Activated CD4-positive, alpha-beta T cell treated with anti-CD3 and anti-CD28 coated beads, Interleukin-10, Interleukin-2, amounts not matched to agents 100 ng/mL and 50 ng/mL, durations not matched to agents 16 hours and 8 hours (primary cell): Measurements from ENCODE around the gene PCDHGB5.
"Not testable (repeated sequence)": the region's sequence is repeated elsewhere in the genome, so short reads cannot be mapped to it uniquely, and the experiment has no call there.

Experiments used
- DNase-seq: peaks from one replicate; pipeline ENCODE4 v3.0.0-alpha.2; 2020

The PCDHGB5 gene

GRCh38 chr5:141382469-141383294 lies 15.1 kb upstream of the PCDHGB5 start, which contains the start of gene PCDHGA7:
PCDHGA7 (plus strand) TSS chr5:141382742; CDS start chr5:141382900, 158 bp downstream.
- no peak for DNase-seq

DNA sequence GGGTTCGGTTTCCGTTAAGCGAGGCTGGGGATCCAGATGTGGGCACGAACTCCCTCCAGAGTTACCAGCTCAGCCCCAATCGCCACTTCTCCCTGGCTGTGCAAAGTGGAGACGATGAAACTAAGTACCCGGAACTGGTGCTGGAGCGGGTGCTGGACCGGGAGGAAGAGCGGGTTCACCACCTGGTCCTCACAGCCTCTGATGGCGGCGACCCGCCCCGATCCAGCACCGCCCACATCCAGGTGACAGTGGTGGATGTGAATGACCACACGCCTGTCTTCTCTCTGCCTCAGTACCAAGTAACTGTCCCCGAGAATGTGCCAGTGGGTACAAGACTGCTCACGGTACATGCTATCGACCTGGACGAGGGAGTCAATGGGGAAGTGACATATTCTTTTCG lies 14.4 kb upstream of the PCDHGB5 start:
- no peak for DNase-seq

GRCh38 chr5:141384471-141385267 lies 13.1 kb upstream of the PCDHGB5 start:
- no peak for DNase-seq

GRCh38 chr5:141387557-141388311 lies 10.0 kb upstream of the PCDHGB5 start, which contains the start of gene PCDHGB4:
PCDHGB4 (plus strand) TSS chr5:141387698; CDS start chr5:141387885, 187 bp downstream.
- peak; percentile 40 for DNase-seq

DNA sequence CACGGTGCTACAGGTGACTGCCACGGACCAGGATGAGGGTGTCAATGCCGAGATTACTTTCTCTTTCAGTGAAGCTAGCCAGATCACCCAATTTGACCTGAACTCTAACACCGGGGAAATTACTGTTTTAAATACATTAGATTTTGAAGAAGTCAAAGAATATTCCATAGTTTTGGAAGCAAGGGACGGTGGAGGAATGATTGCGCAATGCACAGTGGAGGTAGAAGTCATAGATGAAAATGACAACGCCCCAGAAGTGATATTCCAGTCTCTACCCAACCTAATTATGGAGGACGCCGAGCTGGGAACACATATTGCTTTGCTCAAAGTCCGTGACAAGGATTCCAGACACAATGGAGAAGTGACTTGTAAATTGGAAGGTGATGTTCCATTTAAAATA lies 9.1 kb upstream of the PCDHGB5 start:
- no peak for DNase-seq

- no peak for DNase-seq
Measured at GRCh38 chr5:141389153-141390042, 8.3 kb upstream of the PCDHGB5 start.

GRCh38 chr5:141392429-141393198 lies 5.1 kb upstream of the PCDHGB5 start, which contains the start of gene PCDHGA8:
PCDHGA8 (plus strand) TSS chr5:141392633; CDS start chr5:141392814, 181 bp downstream.
- no peak for DNase-seq

- no peak for DNase-seq
Measured at GRCh38 chr5:141393267-141393666, 4.5 kb upstream of the PCDHGB5 start.

DNA sequence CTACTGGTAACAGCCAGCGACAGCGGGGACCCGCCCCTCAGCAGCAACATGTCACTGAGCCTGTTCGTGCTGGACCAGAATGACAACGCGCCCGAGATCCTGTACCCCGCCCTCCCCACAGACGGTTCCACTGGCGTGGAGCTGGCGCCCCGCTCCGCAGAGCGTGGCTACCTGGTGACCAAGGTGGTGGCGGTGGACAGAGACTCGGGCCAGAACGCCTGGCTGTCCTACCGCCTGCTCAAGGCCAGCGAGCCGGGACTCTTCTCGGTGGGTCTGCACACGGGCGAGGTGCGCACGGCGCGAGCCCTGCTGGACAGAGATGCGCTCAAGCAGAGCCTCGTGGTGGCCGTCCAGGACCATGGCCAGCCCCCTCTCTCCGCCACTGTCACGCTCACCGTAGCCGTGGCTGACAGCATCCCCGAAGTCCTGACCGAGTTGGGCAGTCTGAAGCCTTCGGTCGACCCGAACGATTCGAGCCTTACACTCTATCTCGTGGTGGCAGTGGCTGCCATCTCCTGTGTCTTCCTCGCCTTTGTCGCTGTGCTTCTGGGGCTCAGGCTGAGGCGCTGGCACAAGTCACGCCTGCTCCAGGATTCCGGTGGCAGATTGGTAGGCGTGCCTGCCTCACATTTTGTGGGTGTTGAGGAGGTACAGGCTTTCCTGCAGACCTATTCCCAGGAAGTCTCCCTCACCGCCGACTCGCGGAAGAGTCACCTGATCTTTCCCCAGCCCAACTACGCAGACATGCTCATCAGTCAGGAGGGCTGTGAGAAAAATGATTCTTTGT lies 3.2 kb upstream of the PCDHGB5 start:
- not testable (repeated sequence) for DNase-seq

- DNase-seq, result no peak
Measured at GRCh38 chr5:141398608-141399007, 861 bp downstream of the PCDHGB5 start.

- DNase-seq, result no peak
Measured at GRCh38 chr5:141399555-141400258, 2.0 kb downstream of the PCDHGB5 start.

DNA sequence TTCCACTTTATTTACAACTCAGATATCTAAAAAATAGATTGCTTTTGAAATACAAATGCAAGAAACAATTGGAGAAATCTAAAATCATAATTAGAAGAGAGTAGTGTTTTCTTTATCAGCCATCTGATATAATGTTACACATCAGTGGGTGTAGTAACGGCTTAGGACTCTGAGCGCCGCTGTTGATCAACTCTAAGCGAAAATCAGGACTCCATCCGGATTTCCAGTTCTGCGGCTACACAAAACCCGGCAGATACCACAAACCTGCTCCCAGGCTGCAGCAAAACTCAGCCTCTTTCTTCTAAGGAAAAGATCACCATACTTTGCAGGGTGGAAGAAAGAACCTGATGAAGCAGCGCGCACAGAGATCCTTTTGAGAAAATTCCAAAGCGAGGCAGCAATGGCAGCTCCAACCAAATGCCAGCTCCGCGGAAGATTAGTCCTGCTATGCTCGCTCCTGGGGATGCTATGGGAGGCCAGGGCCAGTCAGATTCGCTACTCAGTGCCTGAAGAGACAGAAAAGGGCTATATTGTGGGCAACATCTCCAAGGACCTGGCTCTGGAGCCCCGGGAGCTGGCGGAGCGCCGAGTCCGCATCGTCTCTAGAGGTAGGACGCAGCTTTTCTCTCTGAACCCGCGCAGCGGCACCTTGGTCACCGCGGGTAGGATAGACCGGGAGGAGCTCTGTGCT lies 5.0 kb downstream of the PCDHGB5 start, which contains the start of gene PCDHGA9:
TSS of gene PCDHGA9 (plus strand) at position 226 of the 691 bp plus-strand sequence. CDS start at position 401, 175 bp downstream.
- no peak for DNase-seq

DNA sequence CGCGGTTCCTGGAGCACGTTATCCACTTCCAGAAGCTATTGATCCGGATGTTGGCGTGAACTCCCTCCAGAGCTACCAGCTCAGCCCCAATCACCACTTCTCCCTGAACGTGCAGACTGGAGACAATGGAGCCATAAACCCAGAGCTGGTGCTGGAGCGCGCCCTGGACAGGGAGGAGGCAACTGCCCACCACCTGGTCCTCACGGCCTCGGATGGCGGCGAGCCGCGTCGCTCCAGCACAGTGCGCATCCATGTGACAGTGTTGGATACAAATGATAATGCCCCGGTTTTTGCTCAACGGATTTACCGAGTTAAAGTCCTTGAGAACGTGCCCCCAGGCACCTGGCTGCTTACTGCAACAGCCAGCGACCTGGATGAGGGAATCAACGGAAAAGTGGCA lies 5.6 kb downstream of the PCDHGB5 start:
- DNase-seq, result no peak

GRCh38 chr5:141407790-141408505 lies 10.2 kb downstream of the PCDHGB5 start, which contains the start of gene PCDHGB6:
PCDHGB6 (plus strand) TSS chr5:141408021; CDS start chr5:141408203, 182 bp downstream.
- peak; percentile 36 for DNase-seq

DNA sequence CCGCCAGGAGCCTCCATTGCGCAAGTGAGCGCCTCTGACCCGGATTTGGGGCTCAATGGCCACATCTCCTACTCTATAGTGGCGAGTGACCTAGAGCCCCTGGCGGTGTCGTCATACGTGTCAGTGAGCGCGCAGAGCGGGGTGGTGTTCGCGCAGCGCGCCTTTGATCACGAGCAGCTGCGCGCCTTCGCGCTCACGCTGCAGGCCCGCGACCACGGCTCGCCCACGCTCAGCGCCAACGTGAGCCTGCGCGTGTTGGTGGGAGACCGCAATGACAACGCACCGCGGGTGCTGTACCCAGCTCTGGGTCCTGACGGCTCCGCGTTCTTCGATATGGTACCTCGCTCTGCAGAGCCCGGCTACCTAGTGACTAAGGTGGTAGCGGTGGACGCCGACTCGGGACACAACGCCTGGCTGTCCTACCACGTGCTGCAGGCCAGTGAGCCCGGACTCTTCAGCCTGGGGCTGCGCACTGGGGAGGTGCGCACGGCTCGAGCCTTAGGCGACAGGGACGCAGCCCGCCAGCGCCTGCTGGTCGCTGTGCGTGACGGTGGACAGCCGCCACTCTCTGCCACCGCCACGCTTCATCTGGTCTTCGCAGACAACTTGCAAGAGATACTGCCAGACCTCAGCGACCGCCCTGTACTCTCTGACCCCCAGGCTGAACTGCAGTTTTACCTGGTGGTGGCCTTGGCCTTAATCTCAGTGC lies 12.0 kb downstream of the PCDHGB5 start:
- no peak for DNase-seq

GRCh38 chr5:141411575-141411974 lies 13.8 kb downstream of the PCDHGB5 start:
- no peak for DNase-seq

GRCh38 chr5:141412854-141413539 lies 15.2 kb downstream of the PCDHGB5 start, which contains the start of gene PCDHGA10:
PCDHGA10 (plus strand) TSS chr5:141412987; CDS start chr5:141413176, 189 bp downstream.
- DNase-seq, result peak; percentile 61
